Measurements from ENCODE around the gene AMPH. TPM values are rescaled to one million over a fixed set of nuclear protein-coding genes. Genes with fewer than 3 reads are reported as not detected.
A peak's percentile ranks its signal among the peaks of the same experiment; 100 is the strongest.

AMPH gene
- total and polyA plus RNA-seq, 9 of the 15 experiments (the other 6 are each of a cell fraction or from before 2014, with no cell fraction given) = 0.03 to 0.35 TPM; not detected in 7

GRCh38 chr7:38368191-38368605 lies 263.0 kb downstream of the AMPH start (continued):
- TF ChIP-seq SMC3 (conservative IDR thresholded peaks at IDR 0.05; ENCODE audit: insufficient read depth, low read depth, low read length) = 0 out of 2 replicates have a peak, but pooled peaks have one; percentile 25
- TF ChIP-seq CTCF (IDR thresholded peaks at IDR 0.05 in 2 of 3, conservative IDR thresholded peaks at IDR 0.05 in 1 of 3; ENCODE audit: insufficient read depth in 2 of 3, low read depth in 1 of 3, low read length in 3 of 3) = peak; percentile 78 to 98 (median 87)
- TF ChIP-seq XRCC5 (IDR thresholded peaks at IDR 0.05; ENCODE audit: low read depth, low read length) = peak; percentile 62; the same call in 1 of the 2 replicates
- no peak for TF ChIP-seq ATF2 (CRISPR knock-in tag; IDR thresholded peaks at IDR 0.05)
- TF ChIP-seq DACH1 (IDR thresholded peaks at IDR 0.05; ENCODE audit: partially characterized antibody) = no peak
- TF ChIP-seq RAD21 (CRISPR knock-in tag; conservative IDR thresholded peaks at IDR 0.05 in 1 of 2, IDR thresholded peaks at IDR 0.05 in 1 of 2) = peak in 1 of 2 experiments; percentile 24; a peak in 1 of 4 replicates
- TF ChIP-seq CHCHD3 (CRISPR knock-in tag; IDR thresholded peaks at IDR 0.05) = no peak
- TF ChIP-seq NKRF (IDR thresholded peaks at IDR 0.05; ENCODE audit: borderline replicate concordance) = no peak
- TF ChIP-seq ZNF133 (CRISPR knock-in tag; IDR thresholded peaks at IDR 0.05) = no peak
- no peak for TF ChIP-seq ZFP1 (CRISPR knock-in tag; IDR thresholded peaks at IDR 0.05)
- no peak for TF ChIP-seq ETV5 (CRISPR knock-in tag; IDR thresholded peaks at IDR 0.05; ENCODE audit: low read depth)
- TF ChIP-seq THRA (IDR thresholded peaks at IDR 0.05) = no peak
- no peak for TF ChIP-seq HEY1 (CRISPR knock-in tag; IDR thresholded peaks at IDR 0.05; ENCODE audit: borderline replicate concordance)
- no peak for TF ChIP-seq DNMT1 (IDR thresholded peaks at IDR 0.05)
- no peak for TF ChIP-seq RBM17 (IDR thresholded peaks at IDR 0.05; ENCODE audit: borderline replicate concordance, low read depth, low read length)
- TF ChIP-seq TRIM28 (IDR thresholded peaks at IDR 0.05) = no peak
- TF ChIP-seq ETV6 (IDR thresholded peaks at IDR 0.05; ENCODE audit: borderline replicate concordance in 1 of 2, low read depth in 2 of 2, low read length in 1 of 2) = no peak
- TF ChIP-seq ETV6 (CRISPR knock-in tag; IDR thresholded peaks at IDR 0.05; ENCODE audit: borderline replicate concordance) = no peak
- no peak for TF ChIP-seq BCL6 (CRISPR knock-in tag; IDR thresholded peaks at IDR 0.05)
- TF ChIP-seq E2F1 (CRISPR knock-in tag; IDR thresholded peaks at IDR 0.05) = no peak
- no peak for TF ChIP-seq ZNF57 (CRISPR knock-in tag; IDR thresholded peaks at IDR 0.05)
- no peak for TF ChIP-seq ZZZ3 (IDR thresholded peaks at IDR 0.05)

Data from K562 (cell line).